Activated naive CD4-positive, alpha-beta T cell treated with anti-CD3 and anti-CD28 coated beads, Interleukin-2, amount 50 U/mL, for 24 hours (primary cell): ENCODE data around the gene SZT2.
A peak's percentile ranks its signal among the peaks of the same experiment; 100 is the strongest.

Experiments
- H3K27ac Mint-ChIP-seq: one replicate; pipeline ENCODE4 v1.8.0; 2021; ENCODE audit warnings: mild to moderate bottlenecking, mixed read lengths
- H3K27me3 Mint-ChIP-seq: one replicate; pipeline ENCODE4 v1.8.0; 2021; ENCODE audit warnings: mixed read lengths
- H3K36me3 Mint-ChIP-seq: one replicate; pipeline ENCODE4 v1.8.0; 2021; ENCODE audit warnings: mixed read lengths
- H3K4me1 Mint-ChIP-seq: one replicate; pipeline ENCODE4 v1.8.0; 2021; ENCODE audit warnings: mixed read lengths
- H3K4me3 Mint-ChIP-seq: one replicate; pipeline ENCODE4 v1.8.0; 2021; ENCODE audit warnings: mild to moderate bottlenecking, mixed read lengths
- H3K9me3 Mint-ChIP-seq: one replicate; pipeline ENCODE4 v1.8.0; 2021; ENCODE audit warnings: mixed read lengths

Gene SZT2

GRCh38 chr1:43389326-43390313 is at the start of gene SZT2, which contains the start of gene MED8:
Gene SZT2, plus strand, starts transcription at chr1:43389899. Its CDS starts 70 bp downstream, at chr1:43389969.
Gene MED8, minus strand, starts transcription at chr1:43389800. Its CDS starts 36 bp downstream, at chr1:43389764.
- peak within 1 kb of the TSS; percentile 100 for H3K4me3 Mint-ChIP-seq
- H3K27me3 Mint-ChIP-seq, result no peaks in the 10 kb centered on the region
- H3K4me1 Mint-ChIP-seq, result peaks cover 62% of the 10 kb centered on the region
- no peaks in the 10 kb centered on the region for H3K9me3 Mint-ChIP-seq
- peak within 1 kb of the TSS; percentile 100 for H3K27ac Mint-ChIP-seq
- H3K36me3 Mint-ChIP-seq, result peaks cover 7% of the 10 kb centered on the region

GRCh38 chr1:43340559-43340958 is 49.1 kb upstream of the SZT2 start:
- Mint-ChIP-seq H3K27ac (no peak overlapping the region), H3K36me3 (no peaks in the 10 kb centered on the region), H3K27me3 (no peaks in the 10 kb centered on the region), H3K9me3 (no peaks in the 10 kb centered on the region), H3K4me3 (no peak overlapping the region), H3K4me1 (no peaks in the 10 kb centered on the region)

GRCh38 chr1:43344267-43344850 is 45.3 kb upstream of the SZT2 start:
- no peak overlapping the region for H3K4me3 Mint-ChIP-seq
- H3K4me1 Mint-ChIP-seq, result peaks cover under 1% of the 10 kb centered on the region
- no peaks in the 10 kb centered on the region for H3K36me3 Mint-ChIP-seq
- H3K27ac Mint-ChIP-seq, result no peak overlapping the region
- H3K27me3 Mint-ChIP-seq, result no peaks in the 10 kb centered on the region
- H3K9me3 Mint-ChIP-seq, result no peaks in the 10 kb centered on the region

- H3K27ac Mint-ChIP-seq, result no peak overlapping the region
- H3K36me3 Mint-ChIP-seq, result no peaks in the 10 kb centered on the region
- H3K4me1 Mint-ChIP-seq, result peaks cover 8% of the 10 kb centered on the region
- H3K4me3 Mint-ChIP-seq, result no peak overlapping the region
- H3K27me3 Mint-ChIP-seq, result no peaks in the 10 kb centered on the region
- H3K9me3 Mint-ChIP-seq, result no peaks in the 10 kb centered on the region
These were observed 44.6 kb upstream of the SZT2 start for GRCh38 chr1:43345120-43345519.

DNA sequence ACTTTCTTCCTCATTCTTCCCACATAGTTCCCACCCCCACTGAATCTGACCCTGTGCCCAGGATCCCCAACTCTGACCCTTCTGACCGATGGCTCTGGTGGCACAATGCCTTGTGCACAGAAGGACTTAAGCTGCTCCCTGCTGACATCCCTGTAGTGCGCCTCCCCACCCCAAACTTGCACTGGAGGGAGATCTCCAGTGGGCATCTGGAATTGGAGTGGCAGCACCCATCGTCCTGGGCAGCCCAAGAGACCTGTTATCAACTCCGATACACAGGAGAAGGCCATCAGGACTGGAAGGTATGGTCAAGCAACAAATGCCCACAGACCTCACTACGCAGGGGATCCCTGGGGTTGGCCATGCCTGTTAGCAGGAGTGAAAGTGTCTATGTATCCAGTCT is 43.1 kb upstream of the SZT2 start:
- no peaks in the 10 kb centered on the region for H3K27me3 Mint-ChIP-seq
- peaks cover 1% of the 10 kb centered on the region for H3K36me3 Mint-ChIP-seq

GRCh38 chr1:43348343-43348808 is 41.3 kb upstream of the SZT2 start:
- Mint-ChIP-seq H3K4me1 (peaks cover 13% of the 10 kb centered on the region), H3K27ac (no peak overlapping the region), H3K27me3 (no peaks in the 10 kb centered on the region), H3K36me3 (peaks cover 1% of the 10 kb centered on the region), H3K4me3 (no peak overlapping the region), H3K9me3 (no peaks in the 10 kb centered on the region)

More for the DNA sequence above, 43.1 kb upstream of the SZT2 start:
- no peak overlapping the region for H3K27ac Mint-ChIP-seq
- H3K4me3 Mint-ChIP-seq, result no peak overlapping the region
- H3K4me1 Mint-ChIP-seq, result peaks cover 8% of the 10 kb centered on the region
- H3K9me3 Mint-ChIP-seq, result no peaks in the 10 kb centered on the region

GRCh38 chr1:43348809-43349593 is 40.7 kb upstream of the SZT2 start:
- peaks cover 13% of the 10 kb centered on the region for H3K4me1 Mint-ChIP-seq
- no peaks in the 10 kb centered on the region for H3K9me3 Mint-ChIP-seq
- peak overlapping the region; percentile 65 for H3K4me3 Mint-ChIP-seq
- H3K27ac Mint-ChIP-seq, result peak overlapping the region; percentile 56
- peaks cover 1% of the 10 kb centered on the region for H3K36me3 Mint-ChIP-seq
- no peaks in the 10 kb centered on the region for H3K27me3 Mint-ChIP-seq

DNA sequence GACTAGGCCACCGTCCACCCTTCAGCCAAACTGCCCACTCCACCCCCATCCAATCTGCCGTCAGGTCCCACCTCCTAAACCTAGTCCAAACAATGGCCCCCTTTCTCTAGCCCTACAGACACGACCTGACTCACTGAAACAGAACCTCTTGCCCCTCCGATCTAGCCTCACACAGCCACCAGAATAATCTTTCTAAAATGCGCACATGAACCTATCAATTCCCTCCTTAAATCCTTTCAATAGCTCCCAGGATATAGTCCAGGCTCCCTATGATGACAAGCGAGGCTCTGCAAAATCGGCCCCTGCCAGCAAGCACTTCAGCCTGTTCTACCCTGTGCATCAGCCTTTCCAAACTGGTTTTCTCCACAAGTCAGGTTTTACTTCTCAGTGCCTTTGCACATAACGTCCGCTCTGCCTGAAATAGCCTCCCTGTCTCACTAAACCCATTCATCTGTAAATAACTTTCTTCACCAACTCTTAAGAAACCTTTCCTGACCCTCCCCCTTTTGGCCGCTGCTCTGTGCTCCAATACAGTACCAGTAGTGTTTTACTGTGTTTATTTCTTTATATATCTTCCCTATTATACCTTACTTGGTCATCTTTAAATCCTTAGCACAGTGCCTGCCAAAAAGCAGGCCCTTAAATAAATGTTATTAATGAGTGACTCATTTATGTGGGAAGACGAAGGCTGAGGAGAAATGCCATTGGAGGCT is 39.9 kb upstream of the SZT2 start:
- H3K9me3 Mint-ChIP-seq, result no peaks in the 10 kb centered on the region
- peaks cover 3% of the 10 kb centered on the region for H3K36me3 Mint-ChIP-seq
- H3K4me1 Mint-ChIP-seq, result peaks cover 13% of the 10 kb centered on the region
- H3K4me3 Mint-ChIP-seq, result peak overlapping the region; percentile 65
- peak overlapping the region; percentile 56 for H3K27ac Mint-ChIP-seq
- no peaks in the 10 kb centered on the region for H3K27me3 Mint-ChIP-seq

DNA sequence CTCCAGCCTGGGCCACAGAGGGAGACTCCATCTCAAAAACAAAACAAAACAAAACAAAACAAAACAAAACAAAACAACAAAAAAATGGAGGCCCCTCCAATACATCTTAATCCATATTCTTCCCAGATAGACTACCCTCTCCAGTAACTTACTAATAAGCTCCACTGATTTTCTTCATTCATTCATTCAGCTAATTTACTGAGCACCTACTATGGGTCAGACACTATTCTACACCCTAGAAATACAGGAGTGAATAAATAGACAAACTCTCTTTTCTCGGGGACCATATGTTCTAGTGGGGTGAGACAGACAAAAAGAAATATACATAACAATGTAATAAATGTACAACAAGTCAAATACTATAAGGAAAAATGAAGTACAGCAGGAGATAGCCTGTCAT is 38.7 kb upstream of the SZT2 start:
- Mint-ChIP-seq H3K36me3 (peaks cover 3% of the 10 kb centered on the region), H3K9me3 (no peaks in the 10 kb centered on the region), H3K4me3 (no peak overlapping the region), H3K27ac (peak overlapping the region; percentile 63), H3K27me3 (no peaks in the 10 kb centered on the region), H3K4me1 (peaks cover 13% of the 10 kb centered on the region)

GRCh38 chr1:43351421-43352350 is 38.0 kb upstream of the SZT2 start:
- no peaks in the 10 kb centered on the region for H3K27me3 Mint-ChIP-seq
- peaks cover 3% of the 10 kb centered on the region for H3K36me3 Mint-ChIP-seq
- no peak overlapping the region for H3K4me3 Mint-ChIP-seq
- H3K4me1 Mint-ChIP-seq, result peaks cover 13% of the 10 kb centered on the region
- no peak overlapping the region for H3K27ac Mint-ChIP-seq
- no peaks in the 10 kb centered on the region for H3K9me3 Mint-ChIP-seq

DNA sequence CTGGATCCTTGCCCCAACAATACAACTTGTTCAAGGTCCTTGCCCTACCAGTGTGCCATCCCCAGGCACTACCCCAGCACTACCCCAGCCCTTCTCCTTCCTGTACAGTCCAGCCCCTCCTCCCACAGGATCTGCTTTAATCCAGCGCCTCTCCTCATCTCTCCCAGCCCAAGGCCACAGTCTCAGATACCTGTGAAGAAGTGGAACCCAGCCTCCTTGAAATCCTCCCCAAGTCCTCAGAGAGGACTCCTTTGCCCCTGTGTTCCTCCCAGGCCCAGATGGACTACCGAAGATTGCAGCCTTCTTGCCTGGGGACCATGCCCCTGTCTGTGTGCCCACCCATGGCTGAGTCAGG is 37.4 kb upstream of the SZT2 start:
- Mint-ChIP-seq H3K27ac (no peak overlapping the region), H3K4me1 (peaks cover 13% of the 10 kb centered on the region), H3K36me3 (peaks cover 3% of the 10 kb centered on the region), H3K9me3 (no peaks in the 10 kb centered on the region), H3K27me3 (no peaks in the 10 kb centered on the region), H3K4me3 (no peak overlapping the region)

- Mint-ChIP-seq H3K4me1 (peaks cover 15% of the 10 kb centered on the region), H3K9me3 (no peaks in the 10 kb centered on the region), H3K4me3 (no peak overlapping the region), H3K36me3 (peaks cover 3% of the 10 kb centered on the region), H3K27me3 (no peaks in the 10 kb centered on the region), H3K27ac (no peak overlapping the region)
These were observed 36.8 kb upstream of the SZT2 start for GRCh38 chr1:43352881-43353280.

DNA sequence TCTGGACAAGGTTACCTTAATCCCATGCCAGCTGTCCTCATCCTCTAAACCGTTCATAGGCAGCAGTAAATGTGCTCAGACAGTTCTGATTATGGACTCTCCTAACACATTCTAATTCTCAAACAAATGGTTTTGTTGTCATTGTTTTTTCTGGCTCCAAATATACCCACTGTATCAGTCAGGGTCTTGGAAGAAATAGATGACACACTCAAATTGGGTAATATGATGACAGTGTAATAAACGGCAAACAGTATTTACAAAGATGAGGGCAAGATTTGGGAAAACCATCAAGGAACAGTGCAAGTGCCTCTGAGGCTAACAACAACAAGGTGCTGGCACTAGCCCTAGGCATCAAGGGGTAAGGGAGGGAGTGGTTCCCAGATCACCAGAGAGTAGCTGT is 35.2 kb upstream of the SZT2 start:
- Mint-ChIP-seq H3K27ac (no peak overlapping the region), H3K27me3 (no peaks in the 10 kb centered on the region), H3K36me3 (peaks cover 3% of the 10 kb centered on the region), H3K9me3 (no peaks in the 10 kb centered on the region), H3K4me3 (no peak overlapping the region), H3K4me1 (peaks cover 21% of the 10 kb centered on the region)

- Mint-ChIP-seq H3K9me3 (no peaks in the 10 kb centered on the region), H3K27ac (no peak overlapping the region), H3K27me3 (no peaks in the 10 kb centered on the region), H3K4me3 (no peak overlapping the region), H3K36me3 (peaks cover 3% of the 10 kb centered on the region), H3K4me1 (peaks cover 21% of the 10 kb centered on the region)
These were observed 34.8 kb upstream of the SZT2 start for GRCh38 chr1:43354936-43355335.
